Keratinocyte (primary cell): ENCODE measurements around the gene GPRIN1.

ENCODE experiments used
- CTCF ChIP-seq, 3 experiments: IDR thresholded peaks in 1 of 3; conservative IDR thresholded peaks in 1 of 3; optimal IDR thresholded peaks in 1 of 3; 2 replicates in 2 of 3; 3 replicates in 1 of 3; pipeline versions ENCODE3 to v1.5.1; 2011; ENCODE audit warnings: low read length in 3 of 3, mild to moderate bottlenecking in 3 of 3, moderate library complexity in 2 of 3, control low read depth in 1 of 3, inconsistent platforms in 1 of 3; ENCODE audit not compliant: insufficient read depth in 2 of 3; ENCODE audit errors: extremely low read depth in 1 of 3
- EZH2 ChIP-seq: IDR thresholded peaks from one replicate; pipeline ENCODE4 v1.6.1; 2012; ENCODE audit warnings: inconsistent platforms, mild to moderate bottlenecking, low read length, moderate library complexity

- TF ChIP-seq CTCF (optimal IDR thresholded peaks at IDR 0.05 in 1 of 3, IDR thresholded peaks at IDR 0.05 in 1 of 3, conservative IDR thresholded peaks at IDR 0.05 in 1 of 3; ENCODE audit: extremely low read depth in 1 of 3, insufficient read depth in 2 of 3, low read length in 3 of 3): no peak
- TF ChIP-seq EZH2: no peak
Measured at GRCh38 chr5:176636426-176636825, 26.5 kb upstream of the GPRIN1 start.
